Heart right ventricle (tissue), 16 donors: ENCODE results near the gene HCN4. TPM values are rescaled to one million over a fixed set of nuclear protein-coding genes. Genes with fewer than 3 reads are reported as not detected.
"Not testable (repeated sequence)": the region's sequence is repeated elsewhere in the genome, so short reads cannot be mapped to it uniquely, and the experiment has no call there.

Source experiments
- ATAC-seq, 8 donors: fragments of 200-7000 bp; cut with Tn5 transposase; one replicate each; pipeline ENCODE4 v1.9.1; 2020; ENCODE audit warnings: mild to moderate bottlenecking in 8 of 8, moderate library complexity in 8 of 8, moderate number of reproducible peaks in 1 of 8
- DNase-seq, 2 donors: peaks; one replicate each; pipeline ENCODE4 v3.0.0-alpha.2; 2020
- H3K27ac ChIP-seq, 10 donors: fragments of 200-600 bp; sonication (generic) in 2 of 10; one replicate each; pipeline versions ENCODE4 v1.5.0 to v1.8.0; 2020 to 2022; ENCODE audit warnings: mild to moderate bottlenecking in 3 of 10
- H3K27me3 ChIP-seq, 7 donors: fragments of 200-600 bp; one replicate each; pipeline ENCODE4 v1.8.0; 2021 to 2022; ENCODE audit warnings: mild to moderate bottlenecking in 2 of 7
- H3K36me3 ChIP-seq, 9 donors: fragments of 200-600 bp; sonication (generic) in 1 of 9; one replicate each; pipeline versions ENCODE4 v1.5.0 to v1.8.0; 2020 to 2022; ENCODE audit warnings: mild to moderate bottlenecking in 2 of 9
- H3K4me1 ChIP-seq, 9 donors: fragments of 200-600 bp; sonication (generic) in 1 of 9; one replicate each; pipeline versions ENCODE4 v1.5.0 to v1.8.0; 2020 to 2022; ENCODE audit warnings: mild to moderate bottlenecking in 4 of 9
- H3K4me3 ChIP-seq, 10 donors: fragments of 200-600 bp; sonication (generic) in 2 of 10; one replicate each; pipeline versions ENCODE4 v1.5.0 to v1.8.0; 2020 to 2022; ENCODE audit warnings: mild to moderate bottlenecking in 7 of 10, moderate library complexity in 2 of 10
- H3K9me3 ChIP-seq, 11 donors: fragments of 200-600 bp in 10 of 11; sonication (generic) in 2 of 11; one replicate each; pipeline versions ENCODE4 v1.5.0 to v1.8.0; 2013 to 2022; ENCODE audit warnings: mild to moderate bottlenecking in 2 of 11, control low read depth in 1 of 11, moderate library complexity in 1 of 11
- CTCF ChIP-seq, 9 donors: fragments of 200-600 bp; sonication (generic) in 2 of 9; IDR thresholded peaks; one replicate each; pipeline versions ENCODE4 v1.5.0 to v1.8.0; 2021 to 2022; ENCODE audit warnings: antibody characterized with exemption in 9 of 9, mild to moderate bottlenecking in 5 of 9, moderate library complexity in 1 of 9
- WGBS, 2 donors: extraction: QIAGEN DNeasy Blood & Tissue Kit; methylation state at CpG; one replicate each; pipeline ENCODE4 v1.1.7; 2013; ENCODE audit warnings: inconsistent platforms in 1 of 2; 5-methylcytosine and 5-hydroxymethylcytosine counted together
- intact Hi-C, 10 donors: fragments of 100-400 bp; cut with DNase I; formaldehyde crosslinking; loops; one replicate each; pipeline versions ENCODE4 v1.11.1 to v1.14.2; 2022
- long read RNA-seq, 3 donors: library from polyadenylated mRNA; unstranded; transcript quantifications; one replicate each; pipeline ENCODE4 v2.0.0, GENCODE V29; 2020 to 2021
- polyA plus RNA-seq, 2 donors: library from polyadenylated mRNA; stranded (reverse); fragments of 200-250 nt; gene quantifications; one replicate each; pipeline ENCODE4 v1.2.3, GENCODE V29; 2013
- total RNA-seq, 10 donors: library from RNA; stranded (reverse); fragmentation: NEBNext Ultra II Directional in 3 of 10; extraction: Animal tissue kit (Norgen Biotek cat#: 25700) in 3 of 10; gene quantifications; one replicate each; pipeline versions ENCODE4 v1.2.1 to v1.2.4, GENCODE V29; 2021 to 2023
- donor health status: Arrhythmogenic right ventricular cardiomyopathy.
- donor health status: ischemic (EF 13 %, LVEDD 7.1; RV severe dilation, severe dysfunction).
- donor health status: healthy with polysubstance abuse.
- donor health status: DM: no; HTN: yes; CAD: no.
- donor health status: DM: no; HTN: no; CAD: no.
- donor health status: ischemic (EF 25% LVEDD 6.9; RV normal size, moderate dysfunction).
- donor health status: ischemic (EF 25% LVEDD 5.7; RV mildly dilated, moderate dysfunction).
- donor health status: healthy.
- donor health status: DM: yes; HTN: yes; CAD: no.
- donor health status: Ischemic cardiomyopathy.
- donor health status: ischemic (EF 35%, LVEDD 5.7; RV mildly dilated, moderate dysfunction).
- donor health status: nonischemic (EF 11% LVEDD 7.7; RV severe dilation, severe dysfunction).
- donor health status: DM: yes; HTN: yes; CAD: no.
- donor health status: PGD.
- donor health status: ischemic (EF 29% LVEDD 5.4; RV normal size, mild dysfunction).
- donor health status: nonischemic (EF 23%, LVEDD 6.1; RV moderate dilation, normal function).

HCN4 gene
- total RNA-seq (10 to 100 TPM in 4 of 10 donors, 1 to 10 TPM in 6; 4.1 to 24.9 (median 7.9) TPM), polyA plus RNA-seq (1 to 10 TPM; 2.2 to 4.4 TPM)
- long read RNA-seq, donor 1, partial matches to known transcripts: 0 of 15 reads
- long read RNA-seq, donor 1, other reads (novel, unspliced or antisense): 15 of 15 reads
- long read RNA-seq, donor 2, partial matches to known transcripts: 0 of 8 reads
- long read RNA-seq, donor 2, other reads (novel, unspliced or antisense): 8 of 8 reads
- long read RNA-seq, donor 3, partial matches to known transcripts: 0 of 1 reads
- long read RNA-seq, donor 3, other reads (novel, unspliced or antisense): 1 of 1 reads

- Histone ChIP-seq H3K27me3 (peaks cover 5 to 85% (median 66%) of the 10 kb centered on the region in 7 donors), H3K27ac (peak within 1 kb of the TSS in 7 of 10 donors; percentile 4 to 63 (median 39)), H3K4me3 (peak within 1 kb of the TSS; percentile 18 to 59 (median 52)), H3K9me3 (no peaks in the 10 kb centered on the region), H3K4me1 (peaks cover 0 to 14% (median 8%) of the 10 kb centered on the region in 9 donors), H3K36me3 (no peaks in the 10 kb centered on the region)
- 1% methylated on average over 78 to 109 of the region's 109 CpGs for WGBS, 2 donors
- no peak for TF ChIP-seq CTCF (IDR thresholded peaks at IDR 0.05)
- intact Hi-C loops: no loop called here
- peak; percentile 45 to 71 (median 56) for ATAC-seq
- DNase-seq: peak in 1 of 2 donors; percentile 48
Observed at GRCh38 chr15:73368301-73369136, at the start of gene HCN4. Gene HCN4 (minus strand): TSS chr15:73368958. CDS start chr15:73368270, 688 bp downstream.

- intact Hi-C loops: no loop called here
- 69 to 73% methylated on average over 3 of the region's 3 CpGs for WGBS, 2 donors
- no peak overlapping the region for H3K4me3 ChIP-seq
Observed at GRCh38 chr15:73414876-73415275, 46.1 kb upstream of the HCN4 start.

GRCh38 chr15:73403171-73403570 is 34.4 kb upstream of the HCN4 start:
- DNase-seq (no peak), ATAC-seq (no peak)
- H3K36me3 ChIP-seq: no peaks in the 10 kb centered on the region
- no peak overlapping the region for H3K4me3 ChIP-seq
- H3K27ac ChIP-seq: no peak overlapping the region
- H3K4me1 ChIP-seq: peaks cover 0 to 6% (median 0%) of the 10 kb centered on the region in 9 donors
- no peak for TF ChIP-seq CTCF (IDR thresholded peaks at IDR 0.05)
- H3K9me3 ChIP-seq: no peaks in the 10 kb centered on the region
- peaks cover 0 to 29% (median 0%) of the 10 kb centered on the region in 7 donors for H3K27me3 ChIP-seq
- intact Hi-C loops: loop anchor here in 2 of 10 donors (2.0 to 10.0 kb wide), 2 partner anchors 58 to 102 kb away; no protein-coding TSS in a partner anchor

More at GRCh38 chr15:73414876-73415275, 46.1 kb upstream of the HCN4 start:
- peaks cover 0 to 4% (median 0%) of the 10 kb centered on the region in 7 donors for H3K27me3 ChIP-seq
- no peak overlapping the region for H3K27ac ChIP-seq
- H3K9me3 ChIP-seq: no peaks in the 10 kb centered on the region
- DNase-seq (no peak), ATAC-seq (no peak)
- no peaks in the 10 kb centered on the region for H3K36me3 ChIP-seq
- TF ChIP-seq CTCF (IDR thresholded peaks at IDR 0.05): no peak
- H3K4me1 ChIP-seq: no peaks in the 10 kb centered on the region

GRCh38 chr15:73400222-73400621 is 31.5 kb upstream of the HCN4 start:
- H3K4me1 ChIP-seq: peaks cover 0 to 16% (median 0%) of the 10 kb centered on the region in 9 donors
- intact Hi-C loops: loop anchor here in 1 of 10 donors (10.0 kb wide), 1 partner anchor 105 kb away; no protein-coding TSS in a partner anchor
- WGBS, 2 donors: 80 to 85% methylated on average over 6 of the region's 6 CpGs

More at GRCh38 chr15:73400222-73400621, 31.5 kb upstream of the HCN4 start:
- not testable (repeated sequence) for DNase-seq, H3K9me3 ChIP-seq, H3K36me3 ChIP-seq, H3K4me3 ChIP-seq, H3K27ac ChIP-seq, ATAC-seq
- H3K27me3 ChIP-seq: peaks cover 0 to 12% (median 0%) of the 10 kb centered on the region in 7 donors
